GM12873 (cell line): ENCODE measurements around the gene PNCK.

Experiments
- CTCF ChIP-seq: IDR thresholded peaks from 2 replicates; pipeline ENCODE4 v1.5.1; 2012; ENCODE audit warnings: low read depth, mild to moderate bottlenecking, moderate library complexity, low read length, control low read depth; ENCODE audit not compliant: insufficient read depth; ENCODE audit errors: missing control alignments

The PNCK gene

DNA sequence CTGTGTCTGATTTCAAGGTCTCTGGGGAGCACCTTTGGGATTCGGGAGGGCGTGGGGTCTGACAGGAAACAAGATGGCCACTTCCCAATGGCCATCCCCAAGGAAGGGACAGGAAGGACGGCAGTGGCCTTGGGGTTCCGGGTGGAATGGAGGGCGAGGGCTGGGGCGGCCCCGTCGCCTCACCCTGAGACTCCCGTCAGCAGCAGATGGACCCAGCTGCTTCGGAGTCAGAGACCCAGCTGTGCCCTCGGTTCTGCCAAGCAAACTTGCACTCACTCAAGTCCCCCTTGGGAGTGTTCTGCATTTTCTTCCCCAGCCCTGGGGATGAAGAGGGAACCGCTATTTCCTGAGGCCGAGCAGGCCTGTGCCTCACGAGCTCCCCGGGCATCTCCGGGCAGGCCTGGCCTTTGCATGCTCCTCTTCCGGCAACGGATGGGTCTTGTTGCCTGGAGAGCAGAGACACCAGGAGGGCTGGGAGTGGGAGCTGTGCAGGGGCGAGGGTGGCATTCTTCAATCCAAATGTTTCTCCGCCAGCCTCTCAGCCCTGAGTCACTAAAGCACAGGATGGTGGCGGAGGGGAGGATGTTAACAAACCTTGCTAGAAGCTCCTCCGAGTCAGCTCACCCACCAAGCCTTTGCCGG is 33.4 kb downstream of the PNCK start:
- no peak for TF ChIP-seq CTCF

DNA sequence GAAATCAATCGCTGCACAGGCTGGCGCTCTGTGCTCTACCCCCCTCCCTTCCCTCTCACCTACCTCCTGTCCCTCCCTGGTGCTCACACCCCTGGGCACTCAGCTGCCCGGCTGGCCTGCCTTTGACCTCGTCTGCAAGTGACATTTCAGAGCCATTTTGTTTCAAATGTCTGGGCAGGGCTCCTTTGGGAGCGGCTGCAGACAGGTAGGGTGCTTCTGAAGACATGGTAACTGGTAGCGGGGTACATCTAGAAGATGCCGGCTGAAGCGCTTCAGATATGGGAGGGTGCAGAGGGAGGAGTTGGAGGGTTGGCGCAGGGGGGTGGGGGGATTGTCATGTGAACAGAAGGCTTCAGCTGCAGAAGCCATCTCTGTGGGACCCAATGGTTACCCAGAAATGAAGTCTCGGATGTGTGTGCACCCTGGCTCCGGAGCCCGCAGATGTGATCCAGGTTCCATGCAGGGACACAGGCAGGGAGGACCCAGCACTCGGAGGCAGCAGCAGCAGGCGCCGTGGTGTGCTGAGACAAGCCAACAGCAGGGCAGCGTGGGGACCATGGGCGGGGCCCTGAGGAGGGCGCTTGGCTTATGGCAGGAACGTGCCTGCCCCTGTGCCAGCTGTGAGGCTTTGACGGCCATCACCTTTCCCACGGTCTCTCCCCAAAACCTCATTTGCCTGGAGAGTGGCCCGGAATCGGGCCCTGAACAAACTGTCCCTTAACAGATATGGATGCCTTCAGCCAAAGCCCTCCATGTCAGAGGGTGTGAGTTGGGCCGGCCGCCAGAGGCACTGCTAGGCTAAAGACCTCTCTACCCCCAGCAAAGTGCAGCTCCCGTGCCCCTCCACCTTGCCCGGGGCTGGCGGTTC is 34.2 kb downstream of the PNCK start:
- no peak for TF ChIP-seq CTCF

- no peak for TF ChIP-seq CTCF
These were observed 35.0 kb downstream of the PNCK start for GRCh38 chrX:153638436-153639176.

DNA sequence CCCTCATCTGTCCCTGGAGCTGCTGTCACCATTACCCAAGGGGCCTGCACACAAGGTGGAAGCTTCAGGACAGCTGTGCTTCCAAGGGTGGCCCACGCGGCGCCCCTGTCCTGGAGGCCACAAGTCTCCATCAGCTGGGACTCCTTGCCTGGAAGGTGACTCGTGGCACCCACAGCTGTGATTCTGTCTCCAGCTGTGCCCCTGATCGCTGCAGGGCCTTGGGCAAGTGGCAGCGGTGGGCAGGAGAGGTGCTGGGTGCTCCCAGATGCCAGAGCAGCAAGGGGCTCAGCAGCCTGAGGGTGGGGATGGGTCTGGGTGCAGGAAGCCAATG is 35.6 kb downstream of the PNCK start:
- no peak for TF ChIP-seq CTCF

- TF ChIP-seq CTCF = no peak
These were observed 36.2 kb downstream of the PNCK start for GRCh38 chrX:153637121-153638040.

GRCh38 chrX:153636716-153637115 is 36.9 kb downstream of the PNCK start:
- no peak for TF ChIP-seq CTCF
